Measurements from ENCODE around the gene ZCCHC2. TPM values are rescaled to one million over a fixed set of nuclear protein-coding genes. Genes with fewer than 3 reads are reported as not detected.

Gene ZCCHC2
- total and polyA plus RNA-seq, 2 donors (not counting 3 experiments of a cell fraction or from before 2014, with no cell fraction given), result 16.2 to 27.2 TPM

DNA sequence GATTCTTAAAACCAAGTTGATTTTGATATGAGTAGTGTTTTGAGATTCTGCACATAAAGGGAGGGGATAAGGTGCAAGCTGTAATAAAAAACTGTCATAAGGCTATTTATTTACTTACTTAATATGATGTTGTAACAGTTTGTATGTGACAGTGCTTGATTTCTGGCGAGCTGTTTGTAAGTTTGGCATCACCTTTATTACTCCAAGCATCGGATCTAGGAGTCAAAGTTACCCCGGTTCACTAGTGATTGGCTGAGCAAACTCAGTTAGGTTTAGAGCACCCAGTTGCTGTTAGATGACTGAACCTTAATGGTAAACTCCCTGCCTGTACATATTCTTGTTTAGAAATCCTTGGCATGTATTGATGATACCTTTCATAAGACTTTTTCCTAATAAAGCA is 16.1 kb downstream of the ZCCHC2 start:
- no peak for FAIRE-seq

More for the DNA sequence above, 16.1 kb downstream of the ZCCHC2 start:
- peaks cover 3% of the 10 kb centered on the region for H4K20me1 ChIP-seq (replicated peaks; ENCODE audit: control insufficient read depth, extremely low read depth, insufficient read depth, low read length)
- no peaks in the 10 kb centered on the region for H3K9me1 ChIP-seq (replicated peaks; ENCODE audit: control insufficient read depth, extremely low read depth, insufficient read depth, low read length)
- DNase-seq (ENCODE audit: low read depth, low spot score), result no peak
- H3K9ac ChIP-seq (replicated peaks; ENCODE audit: extremely low read depth, insufficient read depth, low read length), result no peak overlapping the region
- H3K9me3 ChIP-seq (replicated peaks; ENCODE audit: control insufficient read depth, insufficient read depth, low read length), result no peaks in the 10 kb centered on the region
- dilution Hi-C loops (cut with MboI; ENCODE audit: extremely low pct_ligation_motif_present, low sequenced_read_pairs) (no loop called here), intact Hi-C loops (cut with micrococcal nuclease) (no loop called here)
- POLR2A ChIA-PET, result no interaction called here
- no TSS peak for BruUV-seq (replicated peaks)
- H3K27me3 ChIP-seq (ENCODE audit: control insufficient read depth in 2 of 2, insufficient read depth in 2 of 2, low read length in 2 of 2), result no peaks in the 10 kb centered on the region
- H3K4me3 ChIP-seq (replicated peaks in 1 of 3; ENCODE audit: insufficient read depth in 1 of 3, low read depth in 1 of 3, low read length in 3 of 3), result no peak overlapping the region
- no peak overlapping the region for H2AFZ ChIP-seq (ENCODE audit: low read depth, low read length)
- H3K36me3 ChIP-seq (ENCODE audit: control insufficient read depth in 2 of 2, extremely low read depth in 1 of 2, insufficient read depth in 2 of 2, low read length in 2 of 2), result peaks cover 6 to 9% of the 10 kb centered on the region in 2 experiments
- no peaks in the 10 kb centered on the region for H3K4me1 ChIP-seq (ENCODE audit: control insufficient read depth, extremely low read depth, insufficient read depth, low read length)
- TF ChIP-seq EZH2 (IDR thresholded peaks at IDR 0.05; ENCODE audit: borderline replicate concordance, low read depth, low read length, severe bottlenecking) (no peak), MYC (IDR thresholded peaks at IDR 0.05; ENCODE audit: low read depth, low read length) (no peak), POLR2AphosphoS5 (IDR thresholded peaks at IDR 0.05; ENCODE audit: insufficient read depth, low read depth, low read length) (no peak), GATA2 (IDR thresholded peaks at IDR 0.05; ENCODE audit: insufficient read depth, insufficient read length, low read depth, low read length) (no peak), FOS (IDR thresholded peaks at IDR 0.05; ENCODE audit: borderline replicate concordance, insufficient read depth, low read length) (no peak), JUN (IDR thresholded peaks at IDR 0.05; ENCODE audit: borderline replicate concordance, insufficient read depth, insufficient read length, low read depth) (no peak), POLR2A (IDR thresholded peaks at IDR 0.05; ENCODE audit: low read depth, low read length) (no peak)
- TF ChIP-seq, protein P1, sequence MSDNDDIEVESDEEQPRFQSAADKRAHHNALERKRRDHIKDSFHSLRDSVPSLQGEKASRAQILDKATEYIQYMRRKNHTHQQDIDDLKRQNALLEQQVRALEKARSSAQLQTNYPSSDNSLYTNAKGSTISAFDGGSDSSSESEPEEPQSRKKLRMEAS (IDR thresholded peaks at IDR 0.05; ENCODE audit: insufficient read depth, insufficient read length), result no peak
- TF ChIP-seq, protein P2, sequence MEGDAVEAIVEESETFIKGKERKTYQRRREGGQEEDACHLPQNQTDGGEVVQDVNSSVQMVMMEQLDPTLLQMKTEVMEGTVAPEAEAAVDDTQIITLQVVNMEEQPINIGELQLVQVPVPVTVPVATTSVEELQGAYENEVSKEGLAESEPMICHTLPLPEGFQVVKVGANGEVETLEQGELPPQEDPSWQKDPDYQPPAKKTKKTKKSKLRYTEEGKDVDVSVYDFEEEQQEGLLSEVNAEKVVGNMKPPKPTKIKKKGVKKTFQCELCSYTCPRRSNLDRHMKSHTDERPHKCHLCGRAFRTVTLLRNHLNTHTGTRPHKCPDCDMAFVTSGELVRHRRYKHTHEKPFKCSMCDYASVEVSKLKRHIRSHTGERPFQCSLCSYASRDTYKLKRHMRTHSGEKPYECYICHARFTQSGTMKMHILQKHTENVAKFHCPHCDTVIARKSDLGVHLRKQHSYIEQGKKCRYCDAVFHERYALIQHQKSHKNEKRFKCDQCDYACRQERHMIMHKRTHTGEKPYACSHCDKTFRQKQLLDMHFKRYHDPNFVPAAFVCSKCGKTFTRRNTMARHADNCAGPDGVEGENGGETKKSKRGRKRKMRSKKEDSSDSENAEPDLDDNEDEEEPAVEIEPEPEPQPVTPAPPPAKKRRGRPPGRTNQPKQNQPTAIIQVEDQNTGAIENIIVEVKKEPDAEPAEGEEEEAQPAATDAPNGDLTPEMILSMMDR (IDR thresholded peaks at IDR 0.05; ENCODE audit: extremely low read depth in 1 of 2, insufficient read depth in 1 of 2, low read depth in 1 of 2, low read length in 2 of 2), result no peak
- no peak overlapping the region for H3K4me2 ChIP-seq (ENCODE audit: insufficient read depth, low read length)
- H3K79me2 ChIP-seq (ENCODE audit: control insufficient read depth, insufficient read depth, low read length), result peaks cover 45% of the 10 kb centered on the region
- no peak overlapping the region for H3K27ac ChIP-seq (ENCODE audit: insufficient read depth, low read depth, low read length)
- CTCF ChIA-PET, result interaction anchor here (0.6 kb wide), 1 partner anchor 16 kb away, joined by 3 read pairs; the partner anchor contains the start of gene ZCCHC2

All from endothelial cell of umbilical vein (primary cell).